Tibial nerve (tissue), 4 donors: ENCODE data around the gene CLCN1. TPM values are rescaled to one million over a fixed set of nuclear protein-coding genes. Genes with fewer than 3 reads are reported as not detected.
A peak's percentile ranks its signal among the peaks of the same experiment; 100 is the strongest.
"Not testable (repeated sequence)": the region's sequence is repeated elsewhere in the genome, so short reads cannot be mapped to it uniquely, and the experiment has no call there.

Experiments used
- DNase-seq, 2 donors: peaks; one replicate each; pipeline ENCODE4 v3.0.0-alpha.2; 2019; ENCODE audit warnings: low spot score in 2 of 2
- H3K27ac ChIP-seq, 4 donors: fragments of 200-600 bp; sonication (generic) in 3 of 4; one replicate each; pipeline ENCODE4 v1.5.1; 2017 to 2019; ENCODE audit warnings: mild to moderate bottlenecking in 1 of 4
- H3K27me3 ChIP-seq, 2 donors: fragments of 200-600 bp; sonication (generic) in 1 of 2; one replicate each; pipeline versions ENCODE4 v1.5.1 to v1.6.0; 2017 to 2019
- H3K36me3 ChIP-seq, 3 donors: fragments of 200-600 bp; sonication (generic); one replicate each; pipeline ENCODE4 v1.5.1; 2018 to 2019
- H3K4me1 ChIP-seq, 4 donors: fragments of 200-600 bp; sonication (generic) in 3 of 4; one replicate each; pipeline ENCODE4 v1.5.1; 2017 to 2019
- H3K4me3 ChIP-seq, 4 donors: fragments of 200-600 bp; sonication (generic) in 3 of 4; one replicate each; pipeline ENCODE4 v1.5.1; 2017 to 2019; ENCODE audit warnings: mild to moderate bottlenecking in 1 of 4, moderate library complexity in 1 of 4
- H3K9me3 ChIP-seq, 4 donors: fragments of 200-600 bp; sonication (generic) in 3 of 4; one replicate each; pipeline ENCODE4 v1.5.1; 2017 to 2019
- CTCF ChIP-seq, 5 experiments: fragments of 200-600 bp in 3 of 5; fragments of 450-650 bp in 2 of 5; sonication (generic) in 3 of 5; IDR thresholded peaks; one replicate each; pipeline ENCODE4 v1.5.1; 2016 to 2019; ENCODE audit warnings: antibody characterized with exemption in 5 of 5, mild to moderate bottlenecking in 3 of 5, moderate library complexity in 2 of 5
- EP300 ChIP-seq, 2 donors: sonication (generic); formaldehyde crosslinking; IDR thresholded peaks; one replicate each; pipeline ENCODE4 v1.6.1; 2017; ENCODE audit warnings: antibody characterized with exemption in 2 of 2, mild to moderate bottlenecking in 1 of 2
- POLR2A ChIP-seq, 2 donors: fragments of 450-650 bp; IDR thresholded peaks; one replicate each; pipeline ENCODE4 v1.6.1; 2017; ENCODE audit warnings: antibody characterized with exemption in 2 of 2, mild to moderate bottlenecking in 2 of 2, moderate library complexity in 2 of 2
- WGBS, 2 donors: methylation state at CpG; one replicate each; pipeline ENCODE4 v1.1.5; 2018; 5-methylcytosine and 5-hydroxymethylcytosine counted together
- total RNA-seq, 4 donors: library from RNA; depleted of rRNA; stranded (reverse); fragments of >200 nt; gene quantifications; one replicate each; pipeline ENCODE4 v1.1.0, GENCODE V29; 2016

Gene CLCN1
- total RNA-seq, 4 donors from 2014 or later, result not detected

DNA sequence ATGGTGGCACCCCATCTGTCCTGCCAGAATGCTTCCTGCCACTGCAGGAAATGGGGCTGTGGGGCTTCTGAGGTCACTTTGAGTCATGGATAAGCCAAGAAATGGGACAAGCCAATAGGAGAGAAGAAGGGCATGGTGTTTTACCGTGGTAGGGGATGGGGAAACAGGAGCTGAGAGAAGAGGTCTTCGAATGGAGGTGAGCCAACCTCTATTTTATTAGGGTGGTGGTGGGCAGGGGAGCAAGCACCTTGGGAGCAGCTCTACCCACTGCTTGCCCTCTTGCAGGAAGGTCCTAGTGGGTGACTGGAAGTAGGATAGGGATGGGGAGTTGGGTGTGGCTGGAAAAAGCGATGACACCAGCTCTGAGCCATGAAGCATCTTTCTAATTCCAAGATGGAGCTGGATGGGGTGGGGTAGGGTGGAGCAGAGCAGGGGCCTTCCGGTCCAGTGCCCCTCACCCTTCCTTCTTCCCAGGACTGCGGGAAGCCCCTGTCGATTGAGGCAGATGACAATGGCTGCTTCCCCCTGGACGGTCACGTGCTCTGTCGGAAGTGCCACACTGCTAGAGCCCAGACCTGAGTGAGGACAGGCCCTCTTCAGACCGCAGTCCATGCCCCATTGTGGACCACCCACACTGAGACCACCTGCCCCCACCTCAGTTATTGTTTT lies 74.3 kb downstream of the CLCN1 start:
- Histone ChIP-seq H3K36me3 (peaks cover 0 to 42% (median 12%) of the 10 kb centered on the region in 3 donors), H3K27ac (peak overlapping the region in 3 of 4 donors; percentile 77 to 92 (median 86)), H3K9me3 (no peaks in the 10 kb centered on the region), H3K4me1 (peaks cover 4 to 92% (median 48%) of the 10 kb centered on the region in 4 donors), H3K27me3 (no peaks in the 10 kb centered on the region), H3K4me3 (no peak overlapping the region)
- TF ChIP-seq CTCF (IDR thresholded peaks at IDR 0.05) (no peak), EP300 (IDR thresholded peaks at IDR 0.05) (no peak), POLR2A (IDR thresholded peaks at IDR 0.05) (no peak)
- DNase-seq, result no peak
- WGBS, 2 donors, result 81 to 88% methylated on average over 10 of the region's 10 CpGs

DNA sequence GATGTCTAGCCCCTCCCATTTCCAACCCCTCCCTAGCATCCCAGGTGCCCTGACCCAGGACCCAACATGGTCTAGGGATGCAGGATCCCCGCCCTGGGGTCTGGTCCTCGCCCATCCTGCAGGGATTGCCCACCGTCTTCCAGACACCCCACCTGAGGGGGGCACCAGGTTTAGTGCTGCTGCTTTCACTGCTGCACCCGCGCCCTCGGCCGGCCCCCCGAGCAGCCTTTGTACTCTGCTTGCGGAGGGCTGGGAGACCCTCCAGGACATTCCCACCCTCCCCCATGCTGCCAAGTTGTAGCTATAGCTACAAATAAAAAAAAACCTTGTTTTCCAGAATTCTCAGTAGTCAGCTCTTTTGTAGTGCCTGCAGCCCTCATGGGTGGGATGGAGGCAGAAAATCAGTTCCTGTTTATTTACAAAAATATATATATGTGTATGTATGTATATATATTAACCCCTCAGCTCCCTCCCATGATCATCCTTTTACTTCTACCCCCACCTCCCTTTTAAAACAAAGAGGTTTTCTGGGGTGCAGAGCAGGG lies 74.9 kb downstream of the CLCN1 start:
- peaks cover 0 to 42% (median 12%) of the 10 kb centered on the region in 3 donors for H3K36me3 ChIP-seq
- H3K27ac ChIP-seq, result peak overlapping the region in 3 of 4 donors; percentile 77 to 92 (median 86)
- no peaks in the 10 kb centered on the region for H3K9me3 ChIP-seq
- TF ChIP-seq EP300 (IDR thresholded peaks at IDR 0.05), result no peak
- TF ChIP-seq POLR2A (IDR thresholded peaks at IDR 0.05), result no peak
- no peak for TF ChIP-seq CTCF (IDR thresholded peaks at IDR 0.05)
- H3K4me1 ChIP-seq, result peaks cover 4 to 92% (median 45%) of the 10 kb centered on the region in 4 donors
- H3K27me3 ChIP-seq, result no peaks in the 10 kb centered on the region
- WGBS, 2 donors, result 69 to 73% methylated on average over 9 of the region's 9 CpGs
- DNase-seq, result no peak
- no peak overlapping the region for H3K4me3 ChIP-seq

DNA sequence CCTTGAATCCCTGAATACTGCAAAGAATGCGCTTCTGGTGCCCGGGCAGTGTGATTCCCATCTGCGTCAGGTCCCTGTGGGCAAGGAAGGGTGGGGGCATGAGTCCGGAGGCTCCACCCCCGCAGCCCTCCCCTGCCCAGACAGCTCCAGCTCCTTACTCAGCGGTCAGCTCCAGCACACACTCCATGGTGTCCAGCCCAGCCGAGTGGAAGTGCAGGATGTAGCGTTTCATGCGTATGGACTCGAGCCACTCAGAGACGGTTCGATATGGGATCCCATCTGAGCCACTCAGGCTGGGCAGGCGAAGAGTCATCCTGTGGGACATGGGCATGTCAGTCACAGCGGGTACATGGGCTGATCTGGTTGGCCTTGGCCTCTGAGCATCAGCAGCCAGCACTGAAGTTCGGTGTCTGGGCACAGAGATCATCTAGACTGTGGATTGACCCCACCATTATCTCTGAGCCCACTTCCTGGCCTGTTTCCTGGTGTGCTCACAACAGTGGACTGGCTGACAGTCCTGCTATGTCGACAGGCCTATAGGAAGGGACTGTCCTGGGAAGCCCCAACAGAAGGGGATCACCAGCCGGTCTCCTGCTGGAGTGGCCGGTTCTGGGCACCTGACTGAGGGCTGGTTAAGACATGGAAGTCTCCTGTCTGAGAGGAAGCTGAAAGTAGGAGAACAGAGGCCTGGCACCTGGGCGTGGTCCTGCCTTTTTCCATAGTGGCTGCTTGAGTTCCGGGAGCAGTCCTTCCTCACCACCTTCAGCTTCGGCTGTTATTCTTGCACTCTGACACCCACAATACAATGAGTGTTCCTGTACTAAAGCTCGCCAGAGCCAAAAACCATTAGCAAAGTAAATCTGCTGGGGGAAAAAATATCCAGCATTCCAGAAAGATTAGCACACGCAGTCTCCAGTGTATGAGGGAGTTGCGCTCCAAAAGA lies 75.8 kb downstream of the CLCN1 start:
- Histone ChIP-seq H3K36me3 (peaks cover 0 to 42% (median 12%) of the 10 kb centered on the region in 3 donors), H3K9me3 (no peaks in the 10 kb centered on the region), H3K27ac (peak overlapping the region; percentile 46 to 92 (median 82)), H3K27me3 (no peaks in the 10 kb centered on the region), H3K4me1 (peaks cover 4 to 88% (median 38%) of the 10 kb centered on the region in 4 donors), H3K4me3 (no peak overlapping the region)
- WGBS, 2 donors, result 37% methylated on average over 19 to 21 of the region's 24 CpGs
- TF ChIP-seq POLR2A (IDR thresholded peaks at IDR 0.05) (peak in 1 of 2 donors; percentile 22), EP300 (IDR thresholded peaks at IDR 0.05) (peak in 1 of 2 donors; percentile 49), CTCF (IDR thresholded peaks at IDR 0.05) (no peak)
- DNase-seq, result peak; percentile 55 to 70

DNA sequence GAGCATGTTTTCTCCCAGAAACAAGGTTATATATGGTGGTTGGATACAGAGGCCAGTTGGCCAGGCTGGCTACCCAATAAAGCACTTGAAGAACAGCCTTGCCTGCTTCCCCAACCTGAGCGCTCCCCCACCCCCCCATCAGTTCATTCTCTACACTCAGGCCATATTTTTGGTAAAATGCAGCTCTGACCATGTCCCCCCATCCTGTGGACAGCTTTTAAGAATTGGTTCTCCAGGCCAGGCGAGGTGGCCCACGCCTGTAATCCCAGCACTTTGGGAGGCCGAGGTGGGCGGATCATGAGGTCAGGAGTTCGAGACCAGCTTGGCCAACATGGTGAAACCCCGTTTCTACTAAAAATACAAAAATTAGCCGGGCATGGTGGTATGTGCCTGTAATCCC lies 76.5 kb downstream of the CLCN1 start:
- H3K4me3 ChIP-seq, H3K9me3 ChIP-seq, DNase-seq, H3K27me3 ChIP-seq: not testable (repeated sequence)
- WGBS, 2 donors, result 87 to 94% methylated on average over 8 of the region's 8 CpGs
- peaks cover 4 to 81% (median 34%) of the 10 kb centered on the region in 4 donors for H3K4me1 ChIP-seq
- H3K27ac ChIP-seq, result peak overlapping the region; percentile 46 to 92 (median 82)
- H3K36me3 ChIP-seq, result peaks cover 0 to 36% (median 12%) of the 10 kb centered on the region in 3 donors

- H3K36me3 ChIP-seq, result peaks cover 0 to 31% (median 12%) of the 10 kb centered on the region in 3 donors
- 91 to 93% methylated on average over 6 of the region's 6 CpGs for WGBS, 2 donors
- H3K4me3 ChIP-seq, result no peak overlapping the region
- peaks cover 4 to 77% (median 34%) of the 10 kb centered on the region in 4 donors for H3K4me1 ChIP-seq
- no peaks in the 10 kb centered on the region for H3K9me3 ChIP-seq
- peak overlapping the region in 3 of 4 donors; percentile 77 to 92 (median 86) for H3K27ac ChIP-seq
- no peaks in the 10 kb centered on the region for H3K27me3 ChIP-seq
- no peak for TF ChIP-seq CTCF (IDR thresholded peaks at IDR 0.05)
- no peak for TF ChIP-seq POLR2A (IDR thresholded peaks at IDR 0.05)
- no peak for TF ChIP-seq EP300 (IDR thresholded peaks at IDR 0.05)
- DNase-seq, result no peak
Measured at GRCh38 chr7:143392875-143393266, 77.0 kb downstream of the CLCN1 start.
